H9 (cell line): ENCODE measurements around the gene IKZF1. TPM values are rescaled to one million over a fixed set of nuclear protein-coding genes. Genes with fewer than 3 reads are reported as not detected.

Experiments
- DNase-seq: peaks from one replicate; pipeline ENCODE4 v3.0.0-alpha.2; 2017
- H2AFZ ChIP-seq: one replicate; pipeline ENCODE4 v1.6.1; 2013; ENCODE audit warnings: mild to moderate bottlenecking, low read length, control low read depth, moderate library complexity
- H2AK5ac ChIP-seq: 2 replicates; pipeline ENCODE4 v1.6.1; 2013; ENCODE audit warnings: low read length, control low read depth, mixed read lengths; ENCODE audit not compliant: insufficient read length
- H2BK120ac ChIP-seq: one replicate; pipeline ENCODE4 v1.6.1; 2013; ENCODE audit warnings: low read depth, mild to moderate bottlenecking, low read length, control low read depth, inconsistent platforms; ENCODE audit not compliant: poor library complexity, severe bottlenecking
- H2BK12ac ChIP-seq: 2 replicates; pipeline ENCODE4 v1.6.1; 2013; ENCODE audit warnings: low read length, control low read depth, mixed read lengths, low read depth; ENCODE audit not compliant: insufficient read length
- H2BK15ac ChIP-seq: 2 replicates; pipeline ENCODE4 v1.6.1; 2013; ENCODE audit warnings: low read depth, low read length, control low read depth
- H2BK20ac ChIP-seq: one replicate; pipeline ENCODE4 v1.6.1; 2013; ENCODE audit warnings: low read depth, mild to moderate bottlenecking, low read length, control low read depth, inconsistent platforms; ENCODE audit not compliant: poor library complexity, severe bottlenecking
- H2BK5ac ChIP-seq: 2 replicates; pipeline ENCODE4 v1.6.1; 2013; ENCODE audit warnings: low read length, control low read depth, mixed read lengths; ENCODE audit not compliant: insufficient read length
- H3K14ac ChIP-seq: 2 replicates; pipeline ENCODE4 v1.6.1; 2013; ENCODE audit warnings: low read length, control low read depth; ENCODE audit not compliant: insufficient read depth
- H3K18ac ChIP-seq: 2 replicates; pipeline ENCODE4 v1.6.1; 2013; ENCODE audit warnings: low read depth, mild to moderate bottlenecking, mixed read lengths, low read length, control low read depth; ENCODE audit not compliant: insufficient read length
- H3K23ac ChIP-seq: 2 replicates; pipeline ENCODE4 v1.6.1; 2013; ENCODE audit warnings: low read length, control low read depth, mixed read lengths, low read depth; ENCODE audit not compliant: insufficient read length
- H3K23me2 ChIP-seq: 2 replicates; pipeline ENCODE4 v1.6.1; 2013; ENCODE audit warnings: low read depth, mild to moderate bottlenecking, mixed read lengths, low read length, control low read depth; ENCODE audit not compliant: insufficient read length, poor library complexity, severe bottlenecking
- H3K27ac ChIP-seq: 2 replicates; pipeline ENCODE4 v1.5.1; 2013; ENCODE audit warnings: low read length, control low read depth, mixed read lengths, low read depth; ENCODE audit not compliant: insufficient read length
- H3K27me3 ChIP-seq: 2 replicates; pipeline ENCODE4 v1.6.1; 2013; ENCODE audit warnings: low read length, control low read depth, inconsistent platforms; ENCODE audit not compliant: insufficient read depth
- H3K4ac ChIP-seq: 2 replicates; pipeline ENCODE4 v1.6.1; 2013; ENCODE audit warnings: low read depth, mild to moderate bottlenecking, control low read depth, inconsistent platforms, low read length, moderate library complexity
- H3K4me1 ChIP-seq: 2 replicates; pipeline ENCODE4 v1.6.1; 2013; ENCODE audit warnings: low read length, control low read depth, inconsistent platforms; ENCODE audit not compliant: insufficient read depth
- H3K4me2 ChIP-seq: 2 replicates; pipeline ENCODE4 v1.6.1; 2013; ENCODE audit warnings: low read length, control low read depth, mixed read lengths; ENCODE audit not compliant: insufficient read length, insufficient read depth
- H3K56ac ChIP-seq: 2 replicates; pipeline ENCODE4 v1.6.1; 2013; ENCODE audit warnings: low read depth, mild to moderate bottlenecking, mixed read lengths, low read length, control low read depth; ENCODE audit not compliant: insufficient read length
- H3K79me1 ChIP-seq: 2 replicates; pipeline ENCODE4 v1.6.1; 2013; ENCODE audit warnings: low read depth, mild to moderate bottlenecking, moderate library complexity, low read length, control low read depth, inconsistent platforms; ENCODE audit not compliant: insufficient read depth, poor library complexity, severe bottlenecking
- H3K79me2 ChIP-seq: 2 replicates; pipeline ENCODE4 v1.6.1; 2013; ENCODE audit warnings: low read length, control low read depth, inconsistent platforms; ENCODE audit not compliant: insufficient read depth
- H3K9ac ChIP-seq: 2 replicates; pipeline ENCODE4 v1.6.1; 2013; ENCODE audit warnings: low read length, control low read depth, mixed read lengths; ENCODE audit not compliant: insufficient read length; ENCODE audit errors: extremely low read depth
- H3K9me3 ChIP-seq: one replicate; pipeline ENCODE4 v1.6.1; 2013; ENCODE audit warnings: low read depth, low read length, inconsistent platforms; ENCODE audit not compliant: control insufficient read depth
- H3T11ph ChIP-seq: one replicate; pipeline ENCODE4 v1.6.1; 2013; ENCODE audit warnings: mild to moderate bottlenecking, low read length, control low read depth, inconsistent platforms
- H4K20me1 ChIP-seq: one replicate; pipeline ENCODE4 v1.6.1; 2013; ENCODE audit not compliant: control insufficient read depth, insufficient read length, insufficient read depth
- H4K5ac ChIP-seq: 2 replicates; pipeline ENCODE4 v1.6.1; 2013; ENCODE audit warnings: low read depth, mild to moderate bottlenecking, mixed read lengths, low read length, control low read depth; ENCODE audit not compliant: insufficient read length
- H4K8ac ChIP-seq: replicated peaks from 2 replicates; pipeline ENCODE4 v1.6.1; 2013; ENCODE audit warnings: low read length, control low read depth, mixed read lengths, low read depth; ENCODE audit not compliant: insufficient read length
- H4K91ac ChIP-seq: 2 replicates; pipeline ENCODE4 v1.6.1; 2013; ENCODE audit warnings: low read depth, mild to moderate bottlenecking, moderate library complexity, mixed read lengths, low read length, control low read depth; ENCODE audit not compliant: insufficient read length
- H3K27ac Mint-ChIP-seq, 3 experiments: 2 replicates in 2 of 3; 3 replicates in 1 of 3; pipeline ENCODE4 v1.8.0; 2020 to 2021; ENCODE audit warnings: mixed read lengths in 3 of 3, mild to moderate bottlenecking in 1 of 3, moderate library complexity in 1 of 3
- H3K27me3 Mint-ChIP-seq: 2 replicates; pipeline ENCODE4 v1.8.0; 2021; ENCODE audit warnings: low read depth, mild to moderate bottlenecking, moderate library complexity, mixed read lengths
- H3K36me3 Mint-ChIP-seq, 3 experiments: 2 replicates in 2 of 3; 3 replicates in 1 of 3; pipeline ENCODE4 v1.8.0; 2020 to 2021; ENCODE audit warnings: low read depth in 3 of 3, mixed read lengths in 3 of 3; ENCODE audit not compliant: insufficient read depth in 1 of 3
- H3K4me1 Mint-ChIP-seq, 2 experiments: 2 replicates each; pipeline ENCODE4 v1.8.0; 2020; ENCODE audit warnings: mixed read lengths in 2 of 2
- H3K4me3 Mint-ChIP-seq, 2 experiments: 2 replicates in 1 of 2; 3 replicates in 1 of 2; pipeline ENCODE4 v1.8.0; 2020 to 2021; ENCODE audit warnings: mild to moderate bottlenecking in 2 of 2, mixed read lengths in 2 of 2, moderate library complexity in 1 of 2
- H3K9me3 Mint-ChIP-seq, 2 experiments: 2 replicates in 1 of 2; 3 replicates in 1 of 2; pipeline ENCODE4 v1.8.0; 2020; ENCODE audit warnings: mild to moderate bottlenecking in 2 of 2, mixed read lengths in 2 of 2, moderate library complexity in 1 of 2
- WGBS: extraction: QIAGEN DNeasy Blood & Tissue Kit; methylation state at CpG from one replicate; pipeline ENCODE4 v1.1.7; 2013; ENCODE audit warnings: missing lambda C conversion rate, low lambda C conversion rate, mixed read lengths; ENCODE audit not compliant: insufficient read length; ENCODE audit errors: extremely low coverage; 5-methylcytosine and 5-hydroxymethylcytosine counted together
- total RNA-seq: library from RNA; stranded (reverse); gene quantifications from 2 replicates; pipeline ENCODE4 v1.2.1, GENCODE V29; 2021
- TF ChIP-seq, protein P1 (sequence below): fragments of 200-600 bp; sonication (generic); conservative IDR thresholded peaks from 3 replicates; pipeline ENCODE4 v1.8.0; 2021; ENCODE audit warnings: antibody characterized with exemption, mild to moderate bottlenecking

IKZF1 gene
- total RNA-seq, 1 experiment from 2014 or later: 0.98 TPM

DNA sequence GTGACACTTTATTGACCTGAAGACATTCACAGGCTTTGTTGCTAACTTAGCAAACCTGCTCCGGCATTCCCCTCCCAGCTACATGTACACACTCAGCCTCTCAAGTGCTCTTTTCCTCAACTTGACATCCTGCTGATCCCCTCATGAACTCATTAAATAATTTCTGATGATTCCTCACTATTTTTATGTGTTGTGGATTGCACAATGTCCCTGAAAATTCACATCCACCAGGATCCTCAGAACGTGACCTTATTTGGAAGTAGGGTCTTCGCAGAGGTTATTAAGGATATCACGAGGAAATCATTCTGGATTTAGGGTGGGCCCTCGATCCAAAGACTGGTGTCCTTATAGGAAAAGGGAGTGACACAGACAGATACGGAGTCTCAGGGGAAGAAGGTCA, 118.3 kb downstream of the IKZF1 start:
- no peak overlapping the region for H3K23ac ChIP-seq
- H3K9me3 ChIP-seq: no peaks in the 10 kb centered on the region
- H4K5ac ChIP-seq: no peak overlapping the region
- no peak for DNase-seq
- no peak overlapping the region for H2BK15ac ChIP-seq
- no peak overlapping the region for H3K14ac ChIP-seq
- no peaks in the 10 kb centered on the region for H3K27me3 ChIP-seq
- H3K4me1 ChIP-seq: peaks cover 2% of the 10 kb centered on the region; the same call in 1 of the 2 replicates
- H4K91ac ChIP-seq: no peak overlapping the region
- no peaks in the 10 kb centered on the region for H3K79me2 ChIP-seq
- no peak overlapping the region for H2BK5ac ChIP-seq
- H2AFZ ChIP-seq: no peak overlapping the region
- Mint-ChIP-seq H3K27ac (peak overlapping the region in 1 of 3 experiments; percentile 30; a peak in 1 of 7 replicates), H3K4me3 (no peak overlapping the region), H3K9me3 (no peaks in the 10 kb centered on the region), H3K4me1 (peaks cover 31 to 32% of the 10 kb centered on the region in 2 experiments), H3K27me3 (no peaks in the 10 kb centered on the region; the same call in 1 of the 2 replicates), H3K36me3 (no peaks in the 10 kb centered on the region)
- H3K56ac ChIP-seq: no peak overlapping the region
- no peaks in the 10 kb centered on the region for H4K20me1 ChIP-seq
- no peak overlapping the region for H2BK12ac ChIP-seq
- H2BK120ac ChIP-seq: no peak overlapping the region
- WGBS: no CpG with 5 or more reads among the region's 6 CpGs
- H3K9ac ChIP-seq: no peak overlapping the region
- H4K8ac ChIP-seq: no peak overlapping the region
- H3K23me2 ChIP-seq: no peaks in the 10 kb centered on the region
- no peak overlapping the region for H2AK5ac ChIP-seq
- H3K79me1 ChIP-seq: no peaks in the 10 kb centered on the region
- H3K4ac ChIP-seq: no peak overlapping the region
- no peak overlapping the region for H3T11ph ChIP-seq
- no peak overlapping the region for H3K4me2 ChIP-seq
- TF ChIP-seq, protein P1, sequence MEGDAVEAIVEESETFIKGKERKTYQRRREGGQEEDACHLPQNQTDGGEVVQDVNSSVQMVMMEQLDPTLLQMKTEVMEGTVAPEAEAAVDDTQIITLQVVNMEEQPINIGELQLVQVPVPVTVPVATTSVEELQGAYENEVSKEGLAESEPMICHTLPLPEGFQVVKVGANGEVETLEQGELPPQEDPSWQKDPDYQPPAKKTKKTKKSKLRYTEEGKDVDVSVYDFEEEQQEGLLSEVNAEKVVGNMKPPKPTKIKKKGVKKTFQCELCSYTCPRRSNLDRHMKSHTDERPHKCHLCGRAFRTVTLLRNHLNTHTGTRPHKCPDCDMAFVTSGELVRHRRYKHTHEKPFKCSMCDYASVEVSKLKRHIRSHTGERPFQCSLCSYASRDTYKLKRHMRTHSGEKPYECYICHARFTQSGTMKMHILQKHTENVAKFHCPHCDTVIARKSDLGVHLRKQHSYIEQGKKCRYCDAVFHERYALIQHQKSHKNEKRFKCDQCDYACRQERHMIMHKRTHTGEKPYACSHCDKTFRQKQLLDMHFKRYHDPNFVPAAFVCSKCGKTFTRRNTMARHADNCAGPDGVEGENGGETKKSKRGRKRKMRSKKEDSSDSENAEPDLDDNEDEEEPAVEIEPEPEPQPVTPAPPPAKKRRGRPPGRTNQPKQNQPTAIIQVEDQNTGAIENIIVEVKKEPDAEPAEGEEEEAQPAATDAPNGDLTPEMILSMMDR: no peak
- no peak overlapping the region for H3K18ac ChIP-seq
- no peak overlapping the region for H2BK20ac ChIP-seq
- H3K27ac ChIP-seq: no peak overlapping the region
